ENCODE data around the gene KIF11. TPM values are rescaled to one million over a fixed set of nuclear protein-coding genes. Genes with fewer than 3 reads are reported as not detected.
A peak's percentile ranks its signal among the peaks of the same experiment; 100 is the strongest.

The KIF11 gene
- total and polyA plus RNA-seq, 9 of the 15 experiments (the other 6 are each of a cell fraction or from before 2014, with no cell fraction given): 11.3 to 54.4 (median 29.2) TPM

DNA sequence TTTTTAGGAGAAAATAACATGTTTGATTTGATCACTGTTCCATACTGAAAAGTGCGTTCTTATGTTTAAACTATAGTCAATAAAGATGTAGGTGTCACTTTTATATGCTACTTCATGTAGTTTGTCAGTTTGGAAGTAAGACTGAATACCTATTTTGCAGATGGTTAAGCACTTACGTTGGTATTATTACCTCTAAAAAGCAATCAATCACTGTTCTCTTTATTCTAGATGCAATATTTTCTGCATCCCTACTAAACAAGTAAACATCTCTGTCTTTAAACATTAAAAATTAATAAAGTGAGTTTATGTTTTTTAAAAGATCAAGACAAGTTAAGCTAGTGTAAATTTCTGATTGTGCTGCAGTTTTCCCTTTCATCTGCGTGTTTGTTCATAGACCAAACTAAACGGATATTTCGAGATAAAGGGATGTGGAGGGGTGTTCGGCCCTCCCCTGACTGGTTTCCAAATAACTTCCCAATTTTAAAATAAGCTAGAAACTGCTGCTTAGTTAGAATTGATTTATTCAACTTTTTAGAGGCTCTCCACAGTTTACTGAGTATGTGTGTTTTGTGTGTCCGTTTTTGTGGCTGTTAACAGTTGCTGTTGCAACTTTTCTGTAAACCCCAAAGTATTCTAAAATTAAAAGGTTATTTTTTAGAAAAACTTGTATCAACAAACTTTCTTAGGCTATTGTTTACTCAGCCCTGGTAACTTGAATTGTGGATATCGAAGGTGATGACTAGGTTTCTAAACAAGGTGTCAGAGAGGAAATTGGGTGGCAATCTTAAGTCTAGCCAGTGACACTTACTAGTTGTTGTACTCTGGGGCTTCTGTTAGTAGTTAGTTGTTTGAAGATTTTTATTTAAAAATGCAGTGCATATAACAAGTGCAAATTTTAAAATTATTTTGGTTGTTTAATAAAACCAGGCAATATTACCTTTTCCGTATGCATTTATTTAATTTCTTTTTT, 974 bp downstream of the KIF11 start (continued):
- TF ChIP-seq SIN3A (IDR thresholded peaks at IDR 0.05; ENCODE audit: borderline replicate concordance in 2 of 2, control insufficient read depth in 1 of 2, low read depth in 2 of 2, low read length in 2 of 2) (0 out of 4 replicates have a peak, but pooled peaks of 1 of the 2 experiments have one; percentile 10), MCM7 (IDR thresholded peaks at IDR 0.05) (no peak), ZNF24 (IDR thresholded peaks at IDR 0.05) (no peak), ZNF707 (CRISPR knock-in tag; conservative IDR thresholded peaks at IDR 0.05) (no peak), ZNF507 (tag; conservative IDR thresholded peaks at IDR 0.05) (no peak), RBM15 (IDR thresholded peaks at IDR 0.05; ENCODE audit: insufficient read depth, low read length) (no peak), ZNF232 (CRISPR knock-in tag; IDR thresholded peaks at IDR 0.05) (no peak)
- TF ChIP-seq, protein P1, sequence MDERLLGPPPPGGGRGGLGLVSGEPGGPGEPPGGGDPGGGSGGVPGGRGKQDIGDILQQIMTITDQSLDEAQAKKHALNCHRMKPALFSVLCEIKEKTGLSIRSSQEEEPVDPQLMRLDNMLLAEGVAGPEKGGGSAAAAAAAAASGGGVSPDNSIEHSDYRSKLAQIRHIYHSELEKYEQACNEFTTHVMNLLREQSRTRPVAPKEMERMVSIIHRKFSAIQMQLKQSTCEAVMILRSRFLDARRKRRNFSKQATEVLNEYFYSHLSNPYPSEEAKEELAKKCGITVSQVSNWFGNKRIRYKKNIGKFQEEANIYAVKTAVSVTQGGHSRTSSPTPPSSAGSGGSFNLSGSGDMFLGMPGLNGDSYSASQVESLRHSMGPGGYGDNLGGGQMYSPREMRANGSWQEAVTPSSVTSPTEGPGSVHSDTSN (CRISPR knock-in tag; IDR thresholded peaks at IDR 0.05; ENCODE audit: low read depth): no peak
- TF ChIP-seq, protein P1 (tag; conservative IDR thresholded peaks at IDR 0.05; ENCODE audit: low read depth): 0 out of 2 replicates have a peak, but pooled peaks have one; percentile 27

Data from K562 (cell line).